GM18867 (cell line): ENCODE measurements around the gene WDPCP.
"Not testable (repeated sequence)": the region's sequence is repeated elsewhere in the genome, so short reads cannot be mapped to it uniquely, and the experiment has no call there.

Experiments
- ATAC-seq: cut with Tn5 transposase; IDR thresholded peaks from one replicate; pipeline ENCODE4 v1.9.1; 2021; ENCODE audit warnings: mild to moderate bottlenecking, moderate library complexity; ENCODE audit not compliant: unreplicated experiment

The WDPCP gene, protein sequence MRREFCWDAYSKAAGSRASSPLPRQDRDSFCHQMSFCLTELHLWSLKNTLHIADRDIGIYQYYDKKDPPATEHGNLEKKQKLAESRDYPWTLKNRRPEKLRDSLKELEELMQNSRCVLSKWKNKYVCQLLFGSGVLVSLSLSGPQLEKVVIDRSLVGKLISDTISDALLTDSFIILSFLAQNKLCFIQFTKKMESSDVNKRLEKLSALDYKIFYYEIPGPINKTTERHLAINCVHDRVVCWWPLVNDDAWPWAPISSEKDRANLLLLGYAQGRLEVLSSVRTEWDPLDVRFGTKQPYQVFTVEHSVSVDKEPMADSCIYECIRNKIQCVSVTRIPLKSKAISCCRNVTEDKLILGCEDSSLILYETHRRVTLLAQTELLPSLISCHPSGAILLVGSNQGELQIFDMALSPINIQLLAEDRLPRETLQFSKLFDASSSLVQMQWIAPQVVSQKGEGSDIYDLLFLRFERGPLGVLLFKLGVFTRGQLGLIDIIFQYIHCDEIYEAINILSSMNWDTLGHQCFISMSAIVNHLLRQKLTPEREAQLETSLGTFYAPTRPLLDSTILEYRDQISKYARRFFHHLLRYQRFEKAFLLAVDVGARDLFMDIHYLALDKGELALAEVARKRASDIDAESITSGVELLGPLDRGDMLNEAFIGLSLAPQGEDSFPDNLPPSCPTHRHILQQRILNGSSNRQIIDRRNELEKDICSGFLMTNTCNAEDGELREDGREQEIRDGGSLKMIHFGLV

DNA sequence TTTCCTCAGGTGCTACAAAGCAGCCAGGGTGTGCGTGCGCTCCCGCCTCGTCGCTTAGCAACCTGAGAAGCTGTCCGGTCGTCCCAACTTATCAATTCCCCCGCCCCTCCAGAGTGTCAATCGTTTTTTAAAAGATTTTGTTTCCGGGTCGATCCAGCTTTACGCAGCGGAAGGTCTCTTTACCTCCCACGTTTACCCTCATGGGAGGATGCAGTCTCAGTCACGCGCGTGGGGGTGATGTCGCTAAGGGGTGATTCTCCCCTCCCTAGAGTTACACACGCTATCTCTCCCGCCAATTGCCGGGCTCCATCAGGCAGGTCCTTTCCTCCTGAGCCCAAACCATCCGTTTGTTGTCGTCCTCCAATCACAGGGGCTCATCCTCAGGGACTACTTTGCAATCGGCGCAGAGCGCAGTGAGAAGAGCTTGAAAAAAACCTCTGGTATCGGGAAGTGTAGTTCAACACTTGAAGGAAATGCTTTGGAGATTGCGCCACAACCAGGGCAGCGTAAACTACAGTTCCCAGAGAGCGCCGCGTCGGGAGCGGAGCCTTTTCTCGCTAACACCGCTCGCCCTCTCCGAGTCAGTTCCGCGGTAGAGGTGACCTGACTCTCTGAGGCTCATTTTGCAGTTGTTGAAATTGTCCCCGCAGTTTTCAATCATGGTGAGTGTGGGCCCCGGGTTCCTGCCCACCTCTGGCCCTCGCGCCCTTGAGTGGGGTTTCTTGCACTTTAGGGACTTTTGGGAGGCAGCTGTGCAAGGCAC, at the start of gene WDPCP, which contains the start of gene MDH1:
Gene WDPCP, minus strand, starts transcription at position 93 of the 763 bp plus-strand sequence. CDS start 206 bp downstream, outside the sequence.
Gene MDH1, plus strand, starts transcription at position 579 of the 763 bp plus-strand sequence. Its CDS starts 81 bp downstream, at position 660.
- peak; percentile 89 for ATAC-seq

DNA sequence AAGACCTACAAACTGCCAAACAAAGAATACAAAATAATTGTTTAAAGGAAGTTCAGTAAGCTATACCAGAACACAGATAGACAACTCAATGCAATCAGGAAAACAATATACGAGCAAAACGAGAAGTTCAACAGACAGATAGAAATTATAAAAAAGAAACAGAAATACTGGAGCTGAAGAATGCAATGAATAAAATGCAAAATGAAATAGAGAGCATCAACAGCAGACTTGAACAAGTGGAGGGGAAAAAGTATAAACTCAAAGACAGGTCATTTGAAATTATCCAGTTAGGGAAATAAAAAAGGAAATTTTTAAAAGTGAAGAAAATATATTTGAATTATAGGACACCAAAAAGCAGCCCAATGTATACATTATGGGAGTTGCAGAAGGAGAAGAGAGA, 44.1 kb upstream of the WDPCP start:
- ATAC-seq = no peak

DNA sequence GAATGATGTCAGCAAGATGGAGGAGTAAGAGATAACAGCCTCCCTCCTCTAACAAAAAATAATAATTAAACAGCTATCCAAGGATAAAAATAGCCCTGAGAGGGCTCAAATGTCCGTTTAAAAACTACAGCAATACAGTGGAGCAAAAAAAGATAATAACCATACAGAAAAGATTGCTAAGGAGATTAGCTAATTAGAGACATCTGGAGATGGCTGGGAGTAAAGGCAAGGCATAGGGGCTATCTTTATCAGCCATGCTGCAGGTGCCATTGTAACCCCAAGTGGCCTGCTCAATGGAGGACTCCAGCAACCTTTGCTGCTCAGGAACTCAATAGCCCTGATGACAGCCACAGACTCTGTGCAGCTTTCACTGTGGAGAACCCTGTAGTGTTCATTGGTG, 43.2 kb upstream of the WDPCP start:
- ATAC-seq = no peak

DNA sequence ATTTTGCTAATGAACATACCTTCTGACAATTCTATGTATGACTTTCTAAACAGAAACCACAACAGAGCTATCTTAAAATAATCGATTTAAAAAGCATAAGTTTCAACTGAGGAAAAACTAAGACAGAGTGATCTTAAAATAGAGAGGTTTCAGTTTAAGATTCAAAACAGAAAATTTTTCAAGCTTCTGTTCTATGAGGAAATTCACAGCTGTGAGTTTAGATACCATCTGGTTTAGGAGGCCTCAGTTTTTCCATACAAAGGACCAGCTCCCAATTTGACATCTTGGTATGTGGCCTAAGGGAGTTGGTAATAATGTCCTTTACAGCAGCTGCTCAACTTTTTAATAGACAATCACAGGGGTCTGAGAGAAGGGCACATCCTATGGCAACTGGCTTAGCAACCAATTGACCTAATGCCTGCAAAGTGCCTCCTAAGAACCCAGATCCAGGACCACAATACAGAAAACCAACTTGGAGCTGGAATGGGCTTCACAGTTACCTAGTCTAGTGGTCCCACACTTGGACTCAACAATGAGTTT, 40.2 kb upstream of the WDPCP start:
- ATAC-seq = no peak

DNA sequence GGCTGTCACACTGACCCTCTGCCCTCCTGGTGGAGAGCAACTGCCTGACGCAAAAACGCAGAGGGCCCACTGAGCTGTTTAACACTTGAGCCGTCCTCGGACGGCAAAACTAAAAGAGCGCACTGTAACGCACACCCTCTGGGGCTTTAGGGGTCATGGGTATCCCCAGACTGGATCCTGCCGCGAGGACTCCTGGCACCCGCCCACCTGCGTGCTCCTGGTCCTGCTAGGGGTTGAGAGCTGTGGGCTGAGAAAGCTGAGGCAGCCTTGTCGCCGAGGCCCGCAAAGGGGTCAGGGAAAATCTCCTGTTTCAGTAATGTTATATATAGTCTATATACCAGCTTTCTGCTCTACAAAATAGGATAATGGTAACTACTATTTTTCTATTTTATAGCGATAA, 39.6 kb upstream of the WDPCP start:
- ATAC-seq = no peak

DNA sequence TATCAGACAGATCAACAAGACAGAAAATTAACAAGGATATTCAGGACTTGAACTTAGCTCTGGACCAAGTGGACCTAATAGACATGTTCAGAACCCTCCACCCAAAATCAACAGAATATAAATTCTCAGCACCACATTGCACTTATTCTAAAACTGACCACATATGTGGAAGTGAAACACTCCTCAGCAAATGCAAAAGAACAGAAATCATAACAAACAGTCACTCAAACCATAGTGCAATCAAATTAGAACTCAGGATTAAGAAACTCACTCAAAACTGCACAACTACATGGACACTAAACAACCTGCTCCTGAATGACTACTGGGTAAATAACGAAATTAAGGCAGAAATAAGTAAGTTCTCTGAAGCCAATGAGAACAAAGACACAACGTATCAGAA, 35.5 kb upstream of the WDPCP start:
- ATAC-seq = not testable (repeated sequence)

DNA sequence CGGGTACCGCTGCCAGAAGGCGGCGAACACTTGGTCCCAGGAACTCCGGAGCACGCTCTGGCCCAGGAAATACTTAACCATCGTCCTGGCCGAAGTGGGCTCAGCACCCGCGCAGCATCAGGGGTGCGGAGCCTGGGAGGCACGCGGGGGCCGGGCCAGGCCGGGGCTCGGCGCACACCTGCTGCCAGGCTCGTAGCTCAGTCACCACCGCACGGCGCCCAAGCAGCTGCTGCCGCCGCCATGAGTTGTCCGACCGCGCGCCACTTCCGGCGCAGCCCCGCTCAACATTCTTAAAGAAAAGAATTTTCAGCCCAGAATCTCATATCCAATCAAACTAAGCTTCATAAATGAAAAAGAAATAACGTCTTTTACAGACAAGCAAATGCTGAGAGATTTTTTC, 34.5 kb upstream of the WDPCP start:
- ATAC-seq = no peak

DNA sequence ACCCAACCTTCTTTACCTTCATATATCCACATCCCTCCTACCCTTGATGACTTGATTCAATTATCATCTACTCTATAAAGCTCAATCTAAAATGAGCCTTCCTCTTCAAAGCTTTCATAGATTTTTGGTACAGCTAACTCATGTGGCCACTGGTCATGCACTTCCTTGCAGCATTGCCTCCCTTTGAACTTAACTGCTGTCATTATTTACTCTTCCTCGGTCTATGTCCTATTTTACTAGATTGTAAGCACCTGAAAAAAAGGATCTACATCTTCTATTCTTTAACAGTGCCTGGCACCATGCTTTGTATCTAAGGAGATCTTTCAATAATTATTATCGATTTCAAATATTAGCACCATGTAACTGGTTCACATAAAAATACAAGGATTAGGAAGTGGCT, 31.1 kb upstream of the WDPCP start:
- ATAC-seq = no peak

DNA sequence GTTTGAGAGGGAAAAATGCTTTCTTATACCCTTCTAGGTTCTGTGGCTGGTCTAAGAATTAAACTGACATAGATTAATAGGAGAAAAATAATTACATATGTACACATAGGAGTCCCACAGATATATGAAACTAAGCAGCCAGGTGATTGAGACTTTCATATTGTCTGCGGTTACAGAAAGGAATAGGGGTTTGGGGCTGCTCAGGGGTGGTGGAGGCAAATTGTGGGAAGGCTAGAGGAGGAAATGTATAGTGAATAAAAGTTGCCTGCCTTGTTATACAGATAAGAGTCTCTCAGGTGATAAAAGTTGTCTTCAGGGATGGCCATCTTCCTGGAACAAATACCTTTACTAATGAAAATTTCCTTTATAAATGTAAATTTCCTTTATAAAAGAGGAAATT, 29.1 kb upstream of the WDPCP start:
- ATAC-seq = no peak

DNA sequence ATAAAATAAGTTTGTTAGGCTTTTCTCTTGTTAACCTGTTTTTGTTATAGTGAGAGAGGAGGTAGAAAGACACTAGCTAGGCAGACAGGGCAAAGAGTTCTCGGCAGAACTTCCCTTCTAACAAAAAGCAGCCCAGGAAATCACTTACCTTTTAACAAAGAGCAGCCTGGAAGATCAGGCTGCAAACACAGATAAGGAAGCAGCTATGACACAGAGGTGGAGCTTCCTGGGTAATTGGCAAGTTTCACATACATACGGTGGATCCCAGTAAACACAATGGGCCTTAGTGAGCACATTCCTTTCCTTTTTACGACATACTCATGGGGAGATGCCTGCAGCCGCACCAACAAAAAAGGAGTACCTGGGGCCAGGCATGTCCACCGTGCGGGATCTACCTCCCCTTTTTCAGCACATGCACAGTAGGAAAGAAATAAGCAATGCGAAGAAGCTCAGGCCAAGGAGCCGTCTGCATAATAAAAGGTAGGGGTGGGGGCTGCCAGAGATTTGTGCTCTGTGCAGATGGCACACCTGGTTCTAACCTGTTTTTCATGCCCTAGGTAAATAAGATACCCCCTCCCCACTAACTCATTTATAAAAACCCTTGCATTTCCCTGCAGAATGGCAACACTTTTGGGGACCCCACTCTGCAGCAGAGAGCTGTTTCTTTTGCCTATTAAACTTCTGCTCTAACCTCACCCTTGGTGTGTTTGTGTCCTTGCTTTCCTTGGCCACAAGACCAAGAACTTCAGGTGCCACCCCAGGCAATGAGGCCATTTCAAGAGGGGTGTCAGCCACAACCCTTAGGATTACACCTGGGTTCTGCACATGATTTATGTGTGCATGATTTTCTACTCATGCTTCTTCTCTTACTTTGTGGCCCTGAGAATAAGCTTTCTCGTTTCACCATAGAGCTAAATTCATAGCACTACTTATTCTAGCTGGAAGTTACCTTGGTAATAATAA, 27.0 kb upstream of the WDPCP start:
- ATAC-seq = no peak

DNA sequence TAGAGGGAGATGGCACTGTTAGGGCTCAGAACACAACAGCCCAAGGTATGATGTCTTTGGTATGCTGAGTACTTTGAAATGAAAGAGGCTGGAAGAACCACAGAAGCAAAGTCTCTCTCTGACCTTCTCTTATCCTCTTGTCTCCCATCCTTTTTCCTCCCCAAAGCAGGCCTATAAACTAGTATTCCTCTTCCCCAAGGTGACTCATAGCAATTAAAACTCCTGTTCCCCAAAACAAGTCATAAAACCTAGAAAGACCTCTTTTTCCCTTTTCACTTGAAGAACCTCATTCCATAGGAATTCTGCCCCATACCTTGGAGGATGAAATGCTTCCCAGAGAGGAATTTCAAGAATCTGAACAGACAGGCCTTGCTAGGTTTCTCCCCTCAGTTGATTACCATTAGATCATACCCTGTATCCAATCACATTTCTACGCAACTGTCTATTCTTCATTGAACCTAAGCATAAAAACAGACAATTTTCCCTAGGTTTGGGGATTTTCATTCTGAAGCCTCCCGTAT, 26.2 kb upstream of the WDPCP start:
- ATAC-seq = no peak

DNA sequence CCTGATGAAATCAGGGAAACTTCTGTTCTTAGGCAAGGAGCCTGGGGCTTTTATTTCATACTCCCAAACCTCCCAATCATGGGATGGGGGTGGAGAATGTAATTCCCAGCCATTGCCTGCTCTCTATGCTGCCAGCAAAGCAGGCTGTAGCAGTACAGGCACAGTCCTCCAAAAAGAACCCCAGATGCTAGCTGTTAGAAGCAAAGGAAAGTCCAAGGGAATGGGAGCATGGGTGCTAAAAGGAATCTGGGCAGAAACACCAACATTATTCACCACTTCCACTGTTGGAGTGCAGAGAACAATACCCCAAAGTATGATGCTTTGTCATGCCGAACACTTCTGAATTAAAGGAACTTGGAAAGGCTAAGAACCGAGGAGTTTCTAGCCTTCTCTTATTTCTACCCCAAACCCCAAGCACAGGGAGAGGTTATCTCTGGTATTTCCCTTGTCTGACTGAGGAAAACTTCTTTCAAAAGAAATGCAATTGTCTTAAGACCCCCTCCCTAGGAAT, 25.2 kb upstream of the WDPCP start:
- no peak for ATAC-seq

DNA sequence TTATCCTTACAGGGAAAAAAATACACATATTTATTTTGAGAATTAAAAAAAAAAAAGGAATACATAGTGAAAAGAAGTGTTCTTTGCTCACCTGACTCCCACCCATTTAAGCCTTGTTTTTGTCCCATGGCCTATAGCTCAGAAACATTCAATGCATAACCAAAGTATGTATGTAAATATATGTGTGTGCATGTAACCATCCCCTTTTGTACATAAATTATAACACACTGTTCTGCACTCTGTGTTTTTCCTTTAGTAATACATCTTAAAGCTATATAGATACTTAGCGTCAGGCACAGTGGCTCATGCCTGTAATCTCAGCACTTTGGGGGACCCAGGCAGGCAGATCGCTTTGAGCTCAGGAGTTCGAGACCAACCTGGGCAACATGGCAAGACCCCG, 22.2 kb upstream of the WDPCP start:
- no peak for ATAC-seq

DNA sequence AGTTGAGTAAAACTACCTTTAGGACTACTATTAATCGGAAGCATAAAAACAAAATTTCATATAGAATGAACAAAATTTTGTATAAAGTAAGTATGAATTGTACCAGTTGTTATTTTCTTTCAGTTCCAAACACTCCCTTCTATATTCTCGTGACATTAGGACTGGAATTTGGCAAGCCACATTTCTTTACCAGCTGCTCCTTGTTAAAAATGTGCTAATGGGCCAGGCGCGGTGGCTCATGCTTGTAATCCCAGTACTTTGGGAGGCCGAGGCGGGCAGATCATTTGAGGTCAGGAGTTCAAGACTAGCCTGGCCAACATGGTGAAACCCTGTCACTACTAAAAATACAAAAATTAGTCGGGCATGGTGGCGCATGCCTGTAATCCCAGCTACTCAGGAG, 20.6 kb upstream of the WDPCP start:
- ATAC-seq = not testable (repeated sequence)

DNA sequence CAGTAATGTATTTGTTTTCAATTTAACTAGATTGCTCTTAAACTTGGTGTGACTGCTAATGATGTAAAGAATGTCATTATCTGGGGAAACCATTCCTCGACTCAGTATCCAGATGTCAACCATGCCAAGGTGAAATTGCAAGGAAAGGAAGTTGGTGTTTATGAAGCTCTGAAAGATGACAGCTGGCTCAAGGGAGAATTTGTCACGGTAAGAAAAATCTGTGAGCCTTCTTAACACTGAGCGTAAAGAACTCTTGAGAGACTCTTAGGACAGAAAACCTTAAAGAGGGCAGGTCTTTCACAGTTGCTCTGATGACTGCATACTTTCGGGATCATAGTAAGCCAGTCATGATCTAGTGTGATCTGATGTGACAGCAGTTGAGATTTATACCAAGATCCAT, 16.4 kb upstream of the WDPCP start:
- ATAC-seq = no peak

DNA sequence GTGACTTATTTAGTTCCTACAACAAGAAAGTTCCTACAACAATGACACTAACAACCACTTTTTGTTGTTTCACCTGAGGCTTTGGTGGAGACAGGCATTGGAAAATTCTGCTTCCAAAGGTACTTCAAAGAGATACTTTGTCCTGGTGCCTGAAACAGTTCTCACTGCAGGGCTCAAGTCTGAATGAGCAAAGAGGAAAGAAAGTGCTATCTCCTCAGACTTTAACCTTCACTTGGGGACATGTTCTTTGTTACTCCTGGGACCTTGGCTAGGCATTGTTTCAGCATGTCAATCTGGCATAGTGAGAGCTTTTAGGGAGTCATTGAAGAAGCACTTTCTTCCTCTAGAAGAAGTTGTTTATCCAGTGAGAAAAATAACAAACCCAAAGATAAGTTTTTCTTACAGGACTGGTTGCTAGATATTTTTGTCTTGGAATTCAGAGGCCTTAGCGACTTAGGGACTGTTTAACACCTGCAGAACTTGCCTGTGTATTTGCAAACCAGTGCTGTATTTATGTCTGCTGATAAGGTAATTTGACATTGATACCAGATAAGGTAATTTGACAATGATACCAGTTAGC, 12.7 kb upstream of the WDPCP start:
- ATAC-seq = no peak

DNA sequence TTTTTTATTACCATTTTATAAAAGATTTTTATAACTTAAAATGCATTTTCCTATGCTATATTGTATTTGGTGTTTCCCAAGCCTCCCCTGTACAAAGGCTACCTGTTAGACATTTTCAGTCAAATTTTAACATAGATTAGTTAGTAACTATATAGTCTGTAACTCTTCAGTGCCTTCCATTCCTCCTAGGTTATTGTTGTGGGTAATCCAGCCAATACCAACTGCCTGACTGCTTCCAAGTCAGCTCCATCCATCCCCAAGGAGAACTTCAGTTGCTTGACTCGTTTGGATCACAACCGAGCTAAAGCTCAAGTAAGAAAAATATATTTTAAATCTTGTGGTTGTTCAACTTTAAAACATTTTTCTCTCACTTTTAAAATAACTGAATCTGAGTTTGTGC, 10.7 kb upstream of the WDPCP start:
- ATAC-seq = no peak

DNA sequence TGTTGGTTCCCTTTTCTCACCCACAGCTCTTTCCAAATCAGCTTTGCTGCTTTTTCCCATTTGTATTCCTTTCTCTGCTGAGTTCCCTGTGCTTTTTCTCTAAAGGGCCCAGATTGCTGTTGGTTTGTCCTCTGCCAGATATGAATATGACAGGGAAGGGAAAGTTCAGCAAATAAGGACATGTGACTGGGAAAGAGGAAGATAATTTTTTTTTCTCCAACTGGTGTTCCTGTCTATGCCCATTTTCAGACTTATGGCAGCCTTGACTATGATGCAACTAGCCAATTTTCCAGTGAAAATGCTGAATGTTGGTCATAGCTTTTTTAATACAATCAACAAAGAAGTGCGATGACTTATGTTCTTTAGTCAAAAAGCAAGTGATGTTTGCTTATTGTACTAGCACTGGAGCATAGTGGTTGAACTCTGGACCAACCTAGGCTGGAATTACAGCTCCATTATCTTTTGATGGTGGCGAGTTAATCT, 8.2 kb upstream of the WDPCP start:
- ATAC-seq = no peak

DNA sequence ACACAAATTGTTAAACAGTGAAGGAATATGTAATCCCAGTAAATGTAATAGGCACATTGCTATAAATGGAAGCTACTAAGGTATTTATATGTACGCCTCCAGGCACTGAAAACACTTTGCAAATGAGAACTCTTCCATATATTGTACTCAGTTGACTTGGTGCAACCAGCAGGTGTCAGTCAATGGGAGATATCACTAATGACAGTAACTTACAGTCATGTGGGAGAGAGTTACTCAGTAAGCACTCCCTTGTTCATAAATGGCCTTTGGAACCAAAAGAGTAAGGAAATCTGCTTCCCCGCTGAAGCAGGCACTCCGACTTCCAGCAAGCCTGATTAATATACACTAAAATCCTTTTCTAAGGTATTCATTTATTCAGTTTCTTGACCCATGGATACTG, 6.4 kb upstream of the WDPCP start:
- ATAC-seq = no peak
